ENCODE results near the gene EXOC4.

EXOC4 gene

DNA sequence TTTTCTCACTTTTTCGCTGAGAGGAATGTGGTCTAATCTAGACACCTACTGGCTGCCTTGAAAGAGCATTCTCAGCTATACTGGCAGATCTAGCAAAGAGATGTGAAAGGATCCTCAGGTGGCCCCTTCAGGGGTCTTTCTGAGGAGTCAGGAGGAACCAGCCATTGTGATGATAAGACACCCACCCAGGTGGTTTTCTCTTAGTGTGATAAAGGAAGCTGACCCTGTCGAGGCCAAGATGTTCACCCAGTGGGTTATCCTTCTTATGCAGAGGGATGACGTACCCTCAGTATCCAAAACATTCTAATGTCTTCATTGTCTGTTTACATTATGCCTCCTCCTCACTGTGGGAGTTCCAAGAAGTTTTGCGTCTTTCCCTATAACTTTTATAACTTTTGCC, 776.0 kb downstream of the EXOC4 start:
- no peaks in the 10 kb centered on the region for H3K4me1 ChIP-seq (ENCODE audit: control insufficient read depth, insufficient read depth, low read length)
- H3K9me3 ChIP-seq (ENCODE audit: control insufficient read depth, insufficient read depth, low read depth, low read length) = no peaks in the 10 kb centered on the region
- H3K27ac ChIP-seq (ENCODE audit: extremely low read depth, low read depth, low read length) = no peak overlapping the region
- no peak overlapping the region for H3K4me3 ChIP-seq (ENCODE audit: low read depth, low read length)
- TF ChIP-seq ZNF624 (tag by site-specific recombination; IDR thresholded peaks at IDR 0.05) (no peak), EGR2 (tag by site-specific recombination; IDR thresholded peaks at IDR 0.05; ENCODE audit: low read depth) (no peak), ZNF558 (tag by site-specific recombination; IDR thresholded peaks at IDR 0.05) (no peak), ZNF37A (tag by site-specific recombination; IDR thresholded peaks at IDR 0.05) (no peak), SALL2 (tag by site-specific recombination; IDR thresholded peaks at IDR 0.05; ENCODE audit: borderline replicate concordance) (no peak), ZNF391 (tag by site-specific recombination; IDR thresholded peaks at IDR 0.05; ENCODE audit: borderline replicate concordance, low read depth) (no peak), HOXA7 (CRISPR knock-in tag; IDR thresholded peaks at IDR 0.05; ENCODE audit: borderline replicate concordance) (no peak), ZNF777 (tag by site-specific recombination; IDR thresholded peaks at IDR 0.05; ENCODE audit: borderline replicate concordance) (no peak)
- ChIA-PET POLR2A (no interaction called here), CTCF (no interaction called here)
- H3K36me3 ChIP-seq (ENCODE audit: control insufficient read depth in 2 of 2, insufficient read depth in 1 of 2, low read length in 2 of 2) = no peaks in the 10 kb centered on the region

DNA sequence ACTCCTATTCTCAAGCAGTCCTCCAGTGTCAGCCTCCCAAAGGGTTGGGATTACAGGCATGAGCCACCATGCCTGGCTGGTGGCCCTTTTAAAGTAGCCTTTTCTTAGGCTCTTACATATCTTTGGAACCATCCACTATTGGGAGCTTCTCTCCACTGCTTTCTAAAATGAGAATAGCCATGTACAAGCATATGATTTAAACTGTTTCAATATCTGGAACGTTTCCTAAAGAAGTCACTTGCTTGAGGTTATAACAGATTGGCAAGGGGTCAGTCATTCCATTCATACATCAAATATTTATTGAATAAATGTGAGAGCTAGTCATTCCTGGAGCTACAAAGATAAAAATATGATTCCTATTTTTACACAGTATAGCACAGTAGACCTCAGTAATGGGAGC, 776.9 kb downstream of the EXOC4 start:
- H3K4me3 ChIP-seq (ENCODE audit: low read depth, low read length) = no peak overlapping the region
- POLR2A ChIA-PET = no interaction called here
- H3K27ac ChIP-seq (ENCODE audit: extremely low read depth, low read depth, low read length) = no peak overlapping the region
- CTCF ChIA-PET = no interaction called here
- no peak for TF ChIP-seq ZNF600 (tag by site-specific recombination; IDR thresholded peaks at IDR 0.05)
- TF ChIP-seq, protein P1, sequence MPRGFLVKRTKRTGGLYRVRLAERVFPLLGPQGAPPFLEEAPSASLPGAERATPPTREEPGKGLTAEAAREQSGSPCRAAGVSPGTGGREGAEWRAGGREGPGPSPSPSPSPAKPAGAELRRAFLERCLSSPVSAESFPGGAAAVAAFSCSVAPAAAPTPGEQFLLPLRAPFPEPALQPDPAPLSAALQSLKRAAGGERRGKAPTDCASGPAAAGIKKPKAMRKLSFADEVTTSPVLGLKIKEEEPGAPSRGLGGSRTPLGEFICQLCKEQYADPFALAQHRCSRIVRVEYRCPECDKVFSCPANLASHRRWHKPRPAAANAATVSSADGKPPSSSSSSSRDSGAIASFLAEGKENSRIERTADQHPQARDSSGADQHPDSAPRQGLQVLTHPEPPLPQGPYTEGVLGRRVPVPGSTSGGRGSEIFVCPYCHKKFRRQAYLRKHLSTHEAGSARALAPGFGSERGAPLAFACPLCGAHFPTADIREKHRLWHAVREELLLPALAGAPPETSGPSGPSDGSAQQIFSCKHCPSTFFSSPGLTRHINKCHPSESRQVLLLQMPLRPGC (tag by site-specific recombination; IDR thresholded peaks at IDR 0.05) = no peak
- TF ChIP-seq, protein P2, sequence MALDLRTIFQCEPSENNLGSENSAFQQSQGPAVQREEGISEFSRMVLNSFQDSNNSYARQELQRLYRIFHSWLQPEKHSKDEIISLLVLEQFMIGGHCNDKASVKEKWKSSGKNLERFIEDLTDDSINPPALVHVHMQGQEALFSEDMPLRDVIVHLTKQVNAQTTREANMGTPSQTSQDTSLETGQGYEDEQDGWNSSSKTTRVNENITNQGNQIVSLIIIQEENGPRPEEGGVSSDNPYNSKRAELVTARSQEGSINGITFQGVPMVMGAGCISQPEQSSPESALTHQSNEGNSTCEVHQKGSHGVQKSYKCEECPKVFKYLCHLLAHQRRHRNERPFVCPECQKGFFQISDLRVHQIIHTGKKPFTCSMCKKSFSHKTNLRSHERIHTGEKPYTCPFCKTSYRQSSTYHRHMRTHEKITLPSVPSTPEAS (tag by site-specific recombination; IDR thresholded peaks at IDR 0.05) = no peak
- TF ChIP-seq KLF10 (tag by site-specific recombination; IDR thresholded peaks at IDR 0.05) = no peak
- TF ChIP-seq PRDM1 (tag by site-specific recombination; IDR thresholded peaks at IDR 0.05) = no peak
- TF ChIP-seq ZNF341 (tag by site-specific recombination; IDR thresholded peaks at IDR 0.05; ENCODE audit: low read depth) = no peak
- no peak for TF ChIP-seq MEIS1 (CRISPR knock-in tag; IDR thresholded peaks at IDR 0.05; ENCODE audit: borderline replicate concordance)
- no peaks in the 10 kb centered on the region for H3K36me3 ChIP-seq (ENCODE audit: control insufficient read depth in 2 of 2, insufficient read depth in 1 of 2, low read length in 2 of 2)
- H3K9me3 ChIP-seq (ENCODE audit: control insufficient read depth, insufficient read depth, low read depth, low read length) = no peaks in the 10 kb centered on the region
- no peaks in the 10 kb centered on the region for H3K4me1 ChIP-seq (ENCODE audit: control insufficient read depth, insufficient read depth, low read length)

DNA sequence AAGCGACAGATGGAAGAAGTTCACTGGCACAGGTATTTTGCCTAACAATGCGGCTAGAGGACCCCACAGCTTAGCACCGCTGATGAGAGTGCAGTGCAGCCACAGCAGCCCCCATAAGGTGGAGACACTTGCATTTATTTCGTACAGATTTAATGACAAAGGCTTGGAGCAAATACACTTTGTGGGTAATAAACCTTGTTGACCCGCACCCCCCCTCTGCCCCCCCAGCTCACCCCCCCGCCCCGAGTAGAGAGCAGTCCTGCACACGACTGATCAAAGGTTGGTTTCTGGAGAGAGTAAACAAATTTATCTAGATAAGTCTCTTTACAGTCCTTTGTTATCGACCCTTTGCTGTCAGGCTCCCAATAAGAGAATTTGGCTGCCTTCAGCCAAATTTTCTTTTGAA, 777.6 kb downstream of the EXOC4 start:
- CTCF ChIA-PET = interaction anchor here (1.5 kb wide), 1 partner anchor 328 kb away, joined by 3 read pairs; no protein-coding TSS in a partner anchor
- TF ChIP-seq ZNF311 (tag by site-specific recombination; IDR thresholded peaks at IDR 0.05; ENCODE audit: borderline replicate concordance) = no peak
- no peak for TF ChIP-seq ZIC2 (tag by site-specific recombination; IDR thresholded peaks at IDR 0.05)
- TF ChIP-seq, protein P1 (tag by site-specific recombination; IDR thresholded peaks at IDR 0.05) = no peak
- TF ChIP-seq ZNF76 (tag by site-specific recombination; IDR thresholded peaks at IDR 0.05; ENCODE audit: borderline replicate concordance, low read depth) = no peak
- no peak for TF ChIP-seq ZNF433 (tag by site-specific recombination; IDR thresholded peaks at IDR 0.05; ENCODE audit: low read depth)
- no peak for TF ChIP-seq EGR2 (tag by site-specific recombination; IDR thresholded peaks at IDR 0.05; ENCODE audit: low read depth)
- TF ChIP-seq ZNF521 (tag by site-specific recombination; IDR thresholded peaks at IDR 0.05) = no peak
- no peak for TF ChIP-seq ZNF777 (tag by site-specific recombination; IDR thresholded peaks at IDR 0.05; ENCODE audit: borderline replicate concordance)
- TF ChIP-seq HOXC10 (CRISPR knock-in tag; IDR thresholded peaks at IDR 0.05) = no peak
- TF ChIP-seq, protein P3, sequence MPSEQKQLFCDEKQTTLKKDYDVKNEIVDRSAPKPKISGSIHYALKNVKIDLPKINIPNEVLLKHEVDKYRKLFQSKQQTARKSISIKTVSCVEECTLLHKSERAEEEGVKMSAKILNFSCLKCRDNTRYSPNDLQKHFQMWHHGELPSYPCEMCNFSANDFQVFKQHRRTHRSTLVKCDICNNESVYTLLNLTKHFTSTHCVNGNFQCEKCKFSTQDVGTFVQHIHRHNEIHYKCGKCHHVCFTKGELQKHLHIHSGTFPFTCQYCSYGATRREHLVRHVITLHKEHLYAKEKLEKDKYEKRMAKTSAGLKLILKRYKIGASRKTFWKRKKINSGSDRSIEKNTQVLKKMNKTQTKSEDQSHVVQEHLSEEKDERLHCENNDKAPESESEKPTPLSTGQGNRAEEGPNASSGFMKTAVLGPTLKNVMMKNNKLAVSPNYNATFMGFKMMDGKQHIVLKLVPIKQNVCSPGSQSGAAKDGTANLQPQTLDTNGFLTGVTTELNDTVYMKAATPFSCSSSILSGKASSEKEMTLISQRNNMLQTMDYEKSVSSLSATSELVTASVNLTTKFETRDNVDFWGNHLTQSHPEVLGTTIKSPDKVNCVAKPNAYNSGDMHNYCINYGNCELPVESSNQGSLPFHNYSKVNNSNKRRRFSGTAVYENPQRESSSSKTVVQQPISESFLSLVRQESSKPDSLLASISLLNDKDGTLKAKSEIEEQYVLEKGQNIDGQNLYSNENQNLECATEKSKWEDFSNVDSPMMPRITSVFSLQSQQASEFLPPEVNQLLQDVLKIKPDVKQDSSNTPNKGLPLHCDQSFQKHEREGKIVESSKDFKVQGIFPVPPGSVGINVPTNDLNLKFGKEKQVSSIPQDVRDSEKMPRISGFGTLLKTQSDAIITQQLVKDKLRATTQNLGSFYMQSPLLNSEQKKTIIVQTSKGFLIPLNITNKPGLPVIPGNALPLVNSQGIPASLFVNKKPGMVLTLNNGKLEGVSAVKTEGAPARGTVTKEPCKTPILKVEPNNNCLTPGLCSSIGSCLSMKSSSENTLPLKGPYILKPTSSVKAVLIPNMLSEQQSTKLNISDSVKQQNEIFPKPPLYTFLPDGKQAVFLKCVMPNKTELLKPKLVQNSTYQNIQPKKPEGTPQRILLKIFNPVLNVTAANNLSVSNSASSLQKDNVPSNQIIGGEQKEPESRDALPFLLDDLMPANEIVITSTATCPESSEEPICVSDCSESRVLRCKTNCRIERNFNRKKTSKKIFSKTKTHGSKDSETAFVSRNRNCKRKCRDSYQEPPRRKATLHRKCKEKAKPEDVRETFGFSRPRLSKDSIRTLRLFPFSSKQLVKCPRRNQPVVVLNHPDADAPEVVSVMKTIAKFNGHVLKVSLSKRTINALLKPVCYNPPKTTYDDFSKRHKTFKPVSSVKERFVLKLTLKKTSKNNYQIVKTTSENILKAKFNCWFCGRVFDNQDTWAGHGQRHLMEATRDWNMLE (tag by site-specific recombination; conservative IDR thresholded peaks at IDR 0.05; ENCODE audit: low read depth) = no peak

More for the DNA sequence above, 777.6 kb downstream of the EXOC4 start:
- POLR2A ChIA-PET = no interaction called here
- no peaks in the 10 kb centered on the region for H3K4me1 ChIP-seq (ENCODE audit: control insufficient read depth, insufficient read depth, low read length)
- no peak overlapping the region for H3K4me3 ChIP-seq (ENCODE audit: low read depth, low read length)
- no peaks in the 10 kb centered on the region for H3K9me3 ChIP-seq (ENCODE audit: control insufficient read depth, insufficient read depth, low read depth, low read length)
- no peak overlapping the region for H3K27ac ChIP-seq (ENCODE audit: extremely low read depth, low read depth, low read length)
- no peaks in the 10 kb centered on the region for H3K36me3 ChIP-seq (ENCODE audit: control insufficient read depth in 2 of 2, insufficient read depth in 1 of 2, low read length in 2 of 2)
